Rectal smooth muscle tissue (tissue), 1 donor: Measurements from ENCODE around the gene HOXD13.

ENCODE experiments used
- H3K27ac ChIP-seq: one replicate; pipeline ENCODE4 v1.7.0; 2013; ENCODE audit warnings: low read depth, low read length, inconsistent platforms
- H3K27me3 ChIP-seq: one replicate; pipeline ENCODE4 v1.7.0; 2013; ENCODE audit warnings: low read length; ENCODE audit not compliant: control insufficient read depth, insufficient read depth
- H3K36me3 ChIP-seq: one replicate; pipeline ENCODE4 v1.7.0; 2013; ENCODE audit warnings: low read length; ENCODE audit not compliant: control insufficient read depth, insufficient read depth
- H3K4me1 ChIP-seq: one replicate; pipeline ENCODE4 v1.7.0; 2013; ENCODE audit warnings: low read length; ENCODE audit not compliant: control insufficient read depth, insufficient read depth
- H3K4me3 ChIP-seq: one replicate; pipeline ENCODE4 v1.7.0; 2013; ENCODE audit warnings: low read length
- H3K9ac ChIP-seq: one replicate; pipeline ENCODE4 v1.7.0; 2013; ENCODE audit warnings: low read length

The HOXD13 gene

DNA sequence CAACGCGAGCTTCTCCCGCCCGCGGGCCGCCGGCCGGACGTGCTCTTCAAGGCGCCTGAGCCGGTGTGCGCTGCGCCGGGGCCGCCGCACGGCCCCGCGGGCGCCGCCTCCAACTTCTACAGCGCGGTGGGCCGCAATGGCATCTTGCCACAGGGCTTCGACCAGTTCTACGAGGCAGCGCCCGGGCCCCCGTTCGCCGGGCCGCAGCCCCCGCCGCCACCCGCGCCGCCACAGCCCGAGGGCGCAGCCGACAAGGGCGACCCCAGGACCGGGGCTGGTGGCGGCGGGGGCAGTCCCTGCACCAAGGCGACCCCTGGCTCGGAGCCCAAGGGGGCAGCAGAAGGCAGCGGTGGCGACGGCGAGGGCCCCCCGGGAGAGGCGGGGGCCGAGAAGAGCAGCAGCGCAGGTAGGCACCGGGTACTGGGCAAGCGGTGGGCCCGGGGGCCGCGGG lies 15.2 kb downstream of the HOXD13 start:
- Histone ChIP-seq H3K4me3 (no peak overlapping the region), H3K4me1 (no peaks in the 10 kb centered on the region), H3K9ac (no peak overlapping the region), H3K27ac (no peak overlapping the region), H3K27me3 (peaks cover 45% of the 10 kb centered on the region), H3K36me3 (no peaks in the 10 kb centered on the region)

DNA sequence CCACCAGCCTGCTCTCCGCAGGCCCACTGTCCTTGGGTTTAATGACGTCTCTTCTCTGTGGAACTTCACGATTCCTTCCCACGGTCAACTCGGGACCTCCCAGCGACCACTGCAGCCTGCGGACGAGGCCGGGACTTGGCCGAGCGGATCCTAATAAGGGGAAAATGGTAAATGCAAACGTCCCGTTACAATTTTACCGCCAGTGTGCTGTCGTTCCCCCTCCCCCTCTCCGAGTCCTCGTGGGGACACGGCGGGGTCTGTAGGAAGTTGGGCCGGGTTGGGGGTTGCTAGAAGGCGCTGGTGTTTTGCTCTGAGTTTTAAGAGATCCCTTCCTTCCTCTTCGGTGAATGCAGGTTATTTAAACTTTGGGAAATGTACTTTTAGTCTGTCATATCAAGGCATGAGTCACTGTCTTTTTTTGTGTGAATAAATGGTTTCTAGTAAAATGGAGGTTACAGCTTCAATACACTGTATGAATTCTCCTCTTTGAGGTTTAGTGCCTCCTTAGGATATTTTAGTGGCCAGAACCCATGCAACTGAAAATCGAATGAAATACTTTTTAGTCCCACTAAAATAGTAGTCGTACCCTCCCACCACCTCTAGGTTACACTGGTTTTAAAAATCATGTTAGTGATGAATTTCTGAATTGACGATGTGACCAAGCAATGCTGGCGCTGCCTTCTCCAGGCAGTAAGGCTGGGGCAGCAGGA lies 16.8 kb downstream of the HOXD13 start:
- Histone ChIP-seq H3K9ac (no peak overlapping the region), H3K36me3 (no peaks in the 10 kb centered on the region), H3K4me1 (no peaks in the 10 kb centered on the region), H3K4me3 (no peak overlapping the region), H3K27ac (no peak overlapping the region), H3K27me3 (peaks cover 47% of the 10 kb centered on the region)

DNA sequence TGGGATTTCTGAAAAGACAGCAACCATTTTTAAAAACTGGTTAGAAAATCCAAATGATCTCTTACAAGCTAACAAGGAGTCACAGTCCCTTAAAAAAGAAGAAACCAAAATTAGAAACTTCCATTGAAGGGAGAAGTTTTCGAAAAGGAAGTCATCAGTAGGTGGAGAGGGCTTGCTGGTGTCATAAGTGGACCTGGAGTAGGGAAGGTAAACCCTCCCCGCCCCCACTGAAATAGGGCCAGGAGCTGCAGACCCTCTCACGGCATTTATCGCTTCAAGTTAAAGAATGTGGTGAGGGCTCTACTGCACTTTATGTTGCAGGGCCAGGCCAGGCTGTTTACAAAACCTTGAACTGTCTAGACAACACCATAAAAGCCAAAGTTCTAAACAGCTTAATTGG lies 17.4 kb downstream of the HOXD13 start:
- Histone ChIP-seq H3K36me3 (no peaks in the 10 kb centered on the region), H3K4me3 (no peak overlapping the region), H3K9ac (no peak overlapping the region), H3K4me1 (no peaks in the 10 kb centered on the region), H3K27ac (no peak overlapping the region), H3K27me3 (peaks cover 49% of the 10 kb centered on the region)

DNA sequence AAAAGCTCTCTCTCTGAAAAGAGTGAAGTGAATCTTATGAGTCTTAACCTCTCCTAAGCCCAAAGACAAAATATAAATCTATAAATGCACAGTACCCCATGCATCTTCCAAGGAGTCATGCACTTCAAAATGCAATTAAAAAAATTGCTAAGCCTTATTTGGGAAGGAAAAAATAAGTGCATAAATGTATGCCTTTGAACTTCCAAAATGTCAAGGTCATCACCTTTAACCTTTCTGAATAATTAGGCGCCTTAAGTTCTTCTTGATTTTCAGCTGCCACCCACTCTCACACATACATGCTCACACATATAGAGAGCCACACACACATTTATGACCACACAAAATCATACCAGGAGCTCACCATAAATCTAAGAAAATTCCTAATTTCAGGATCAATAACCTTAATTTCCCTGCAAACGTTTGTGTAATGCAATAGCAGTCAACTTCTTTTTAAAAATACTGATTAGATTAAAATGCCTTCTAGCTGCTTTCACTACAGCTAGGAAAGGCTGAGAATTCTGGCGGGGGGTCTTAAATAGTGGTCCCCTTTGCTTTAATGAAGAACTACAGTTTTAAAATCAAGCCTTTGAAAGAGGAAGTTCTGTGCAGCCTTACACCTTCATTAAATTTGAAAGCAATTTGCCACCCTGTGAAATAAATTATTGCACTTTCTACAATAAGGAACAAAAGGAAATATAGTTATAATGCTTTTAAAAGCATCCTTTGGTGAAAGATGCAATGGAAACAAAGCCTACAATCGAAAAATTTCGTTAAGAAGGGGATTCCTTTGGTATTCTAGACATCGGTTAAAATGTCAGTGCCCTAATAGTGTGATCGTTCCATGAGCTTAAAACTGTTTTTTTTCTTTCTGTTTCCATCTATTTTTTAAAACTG lies 18.1 kb downstream of the HOXD13 start:
- peaks cover 42% of the 10 kb centered on the region for H3K27me3 ChIP-seq
- H3K27ac ChIP-seq, result no peak overlapping the region
- H3K4me3 ChIP-seq, result no peak overlapping the region
- no peaks in the 10 kb centered on the region for H3K36me3 ChIP-seq
- no peak overlapping the region for H3K9ac ChIP-seq
- no peaks in the 10 kb centered on the region for H3K4me1 ChIP-seq

DNA sequence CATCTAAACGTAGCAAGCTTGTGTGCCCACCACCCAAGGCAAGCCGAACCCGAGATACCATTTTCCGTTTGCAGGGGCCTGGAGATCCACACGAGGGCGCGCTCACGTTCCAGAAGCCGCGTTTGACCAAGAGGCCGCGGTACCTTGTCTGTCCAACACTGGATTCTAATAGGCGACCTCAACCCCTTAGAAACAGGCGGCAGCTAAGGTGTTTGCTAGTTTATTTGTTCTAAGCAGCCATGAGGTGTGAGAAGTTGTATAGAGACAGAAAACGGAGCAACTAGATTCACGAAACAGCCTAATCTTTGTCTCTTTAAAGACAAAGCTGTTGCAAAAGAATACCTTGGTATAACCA lies 18.8 kb downstream of the HOXD13 start:
- H3K4me1 ChIP-seq, result no peaks in the 10 kb centered on the region
- no peak overlapping the region for H3K27ac ChIP-seq
- H3K27me3 ChIP-seq, result peaks cover 37% of the 10 kb centered on the region

DNA sequence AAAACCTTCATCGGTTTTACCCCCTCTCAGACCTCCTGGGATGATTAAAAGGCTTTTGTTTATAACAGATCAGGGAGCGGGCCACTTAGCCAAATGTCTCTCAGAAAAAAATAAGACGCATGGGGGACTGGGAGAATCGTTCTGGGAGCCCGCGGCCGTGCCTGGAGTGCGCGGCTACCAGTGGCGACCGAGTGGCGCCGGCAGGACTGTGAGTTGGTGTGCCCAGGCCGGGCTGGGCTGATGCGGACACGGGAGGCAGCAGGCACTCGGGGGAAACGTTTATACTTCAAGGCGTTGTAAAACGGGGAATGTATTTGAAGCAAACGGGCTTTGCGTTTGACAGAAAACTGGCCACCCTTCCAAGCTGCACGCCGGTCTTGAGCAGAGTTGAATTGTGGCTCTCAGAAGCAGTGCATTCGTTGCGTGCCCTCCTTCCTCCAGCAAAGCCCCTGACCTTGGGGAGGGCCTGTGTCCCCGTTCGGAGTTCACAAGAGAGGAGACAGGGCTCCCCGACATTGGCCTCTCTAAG lies 19.4 kb downstream of the HOXD13 start:
- Histone ChIP-seq H3K27me3 (peaks cover 38% of the 10 kb centered on the region), H3K36me3 (no peaks in the 10 kb centered on the region), H3K4me1 (no peaks in the 10 kb centered on the region), H3K4me3 (no peak overlapping the region), H3K27ac (no peak overlapping the region), H3K9ac (no peak overlapping the region)

More for the DNA sequence above, 18.8 kb downstream of the HOXD13 start:
- no peak overlapping the region for H3K4me3 ChIP-seq
- no peaks in the 10 kb centered on the region for H3K36me3 ChIP-seq
- H3K9ac ChIP-seq, result no peak overlapping the region

DNA sequence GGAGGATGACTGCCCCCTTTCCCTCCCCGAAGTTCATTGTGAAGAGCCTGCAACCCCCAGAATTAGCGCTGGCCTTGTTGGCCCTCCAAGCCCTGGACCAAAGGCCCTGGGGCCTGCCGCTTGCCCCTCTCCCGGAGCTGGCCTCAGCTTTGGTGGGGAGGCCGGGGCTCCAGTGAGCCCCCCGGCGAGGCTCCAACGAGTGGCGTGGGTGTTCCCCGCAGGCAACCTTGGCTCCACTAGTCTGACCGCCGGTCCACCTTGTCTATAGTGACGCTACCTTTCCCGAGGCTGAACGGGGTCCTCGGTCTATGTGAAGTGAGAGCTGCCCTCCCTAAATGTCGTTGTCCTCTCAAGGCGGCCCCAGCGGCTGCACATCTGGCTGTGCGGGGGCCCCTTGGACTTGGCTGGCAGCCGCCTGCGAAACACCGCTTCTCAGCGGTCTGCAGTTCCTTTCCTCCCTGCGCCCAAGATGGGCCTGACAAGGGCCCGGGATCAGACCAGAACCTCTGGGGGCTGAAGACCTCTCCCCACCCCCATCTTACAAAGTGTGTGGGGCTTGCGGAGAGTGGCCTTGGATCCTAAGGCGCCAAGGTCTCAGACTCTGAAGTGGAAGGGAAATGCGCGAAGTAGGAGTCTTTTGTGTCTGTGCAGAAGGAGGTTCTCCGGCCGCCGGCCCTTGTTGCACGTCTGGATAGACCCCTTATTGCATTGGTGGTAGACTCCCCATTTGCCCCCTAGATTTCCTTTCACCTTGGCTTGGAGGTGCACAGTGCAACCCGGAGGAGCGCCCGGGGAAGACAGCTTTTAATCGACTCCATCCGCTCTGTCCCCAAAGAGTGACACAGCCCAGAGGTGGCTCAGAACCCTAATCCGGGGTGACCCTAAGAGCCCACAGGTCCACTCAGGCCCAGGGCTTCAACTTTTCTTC lies 20.1 kb downstream of the HOXD13 start:
- no peaks in the 10 kb centered on the region for H3K36me3 ChIP-seq
- no peak overlapping the region for H3K27ac ChIP-seq
- H3K4me3 ChIP-seq, result no peak overlapping the region
- no peaks in the 10 kb centered on the region for H3K4me1 ChIP-seq
- peaks cover 40% of the 10 kb centered on the region for H3K27me3 ChIP-seq
- H3K9ac ChIP-seq, result no peak overlapping the region

DNA sequence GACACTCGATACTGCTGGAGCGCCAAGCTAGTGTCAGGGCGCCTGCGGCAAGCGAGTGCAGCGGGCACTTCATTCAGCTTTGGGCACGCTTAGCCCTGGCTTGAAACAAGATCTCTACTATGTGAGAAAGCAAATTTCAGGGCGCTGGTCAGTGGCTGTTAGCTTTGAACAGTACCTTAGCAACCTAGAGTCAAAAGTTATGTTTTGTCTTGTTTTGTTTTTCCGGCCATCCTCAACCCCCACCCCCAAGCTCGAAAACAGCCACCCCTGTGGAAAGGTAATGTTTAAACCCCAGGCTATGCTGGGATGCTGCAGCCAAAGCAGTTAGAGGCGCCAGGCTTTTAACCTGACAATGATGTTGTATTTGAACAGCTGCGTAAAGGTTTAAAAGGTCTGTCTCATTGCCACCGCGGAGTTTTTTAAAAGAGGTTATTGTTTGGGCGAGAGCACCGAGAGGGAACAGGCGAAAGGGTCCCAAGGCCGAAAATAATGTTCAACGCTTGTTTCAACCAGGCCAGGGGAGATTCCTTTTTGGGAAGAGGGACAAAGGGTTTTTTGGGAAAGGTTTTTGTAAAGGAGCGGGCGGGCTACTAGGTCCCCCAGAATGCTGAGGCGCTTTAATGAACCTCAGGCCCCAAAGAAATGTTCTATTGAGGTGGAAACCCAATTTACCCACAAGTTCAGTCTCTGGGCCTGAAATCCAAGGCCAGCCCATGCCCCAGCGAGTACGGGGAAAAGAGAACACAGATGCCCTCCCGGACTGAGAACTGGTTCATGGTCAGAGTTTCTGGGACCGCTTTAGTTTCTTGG lies 21.8 kb downstream of the HOXD13 start:
- Histone ChIP-seq H3K27me3 (peaks cover 42% of the 10 kb centered on the region), H3K36me3 (no peaks in the 10 kb centered on the region), H3K4me3 (no peak overlapping the region), H3K4me1 (no peaks in the 10 kb centered on the region), H3K27ac (no peak overlapping the region), H3K9ac (no peak overlapping the region)

DNA sequence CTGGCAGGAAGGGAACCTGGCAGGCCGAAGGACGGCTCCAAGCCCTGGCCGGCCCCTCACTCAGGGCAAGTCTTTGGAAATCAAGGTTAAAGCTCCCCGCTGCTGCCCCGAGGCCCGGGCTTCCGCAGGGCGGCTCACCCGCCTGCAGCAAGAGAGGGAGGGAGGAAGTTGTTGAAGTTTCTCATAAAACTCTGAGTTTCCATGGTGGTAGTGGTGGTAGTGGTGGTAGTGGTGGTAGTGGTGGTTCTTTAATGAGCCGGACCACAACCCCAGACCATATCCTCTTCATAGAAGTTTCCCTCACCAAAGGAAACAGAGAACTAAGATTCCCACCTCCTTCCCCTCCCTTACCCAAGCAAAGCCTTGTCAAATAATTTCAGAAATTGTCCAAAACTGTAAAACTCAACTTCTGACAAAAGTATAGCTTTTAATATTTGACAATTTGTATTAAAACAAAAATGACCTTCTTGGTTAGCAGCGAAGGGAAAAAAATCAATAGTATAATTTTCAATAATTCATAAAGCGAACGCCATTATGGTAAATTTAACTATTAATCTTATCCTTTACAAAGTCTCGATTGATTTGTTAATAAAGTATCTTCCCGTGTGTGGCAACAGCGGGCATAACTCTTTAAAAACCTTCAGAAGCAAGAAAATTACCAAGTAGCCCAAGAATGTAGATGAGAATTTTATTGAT lies 22.6 kb downstream of the HOXD13 start:
- no peak overlapping the region for H3K27ac ChIP-seq
- no peak overlapping the region for H3K9ac ChIP-seq
- H3K27me3 ChIP-seq, result peaks cover 35% of the 10 kb centered on the region
- no peaks in the 10 kb centered on the region for H3K4me1 ChIP-seq
- H3K36me3 ChIP-seq, result no peaks in the 10 kb centered on the region
- H3K4me3 ChIP-seq, result no peak overlapping the region

DNA sequence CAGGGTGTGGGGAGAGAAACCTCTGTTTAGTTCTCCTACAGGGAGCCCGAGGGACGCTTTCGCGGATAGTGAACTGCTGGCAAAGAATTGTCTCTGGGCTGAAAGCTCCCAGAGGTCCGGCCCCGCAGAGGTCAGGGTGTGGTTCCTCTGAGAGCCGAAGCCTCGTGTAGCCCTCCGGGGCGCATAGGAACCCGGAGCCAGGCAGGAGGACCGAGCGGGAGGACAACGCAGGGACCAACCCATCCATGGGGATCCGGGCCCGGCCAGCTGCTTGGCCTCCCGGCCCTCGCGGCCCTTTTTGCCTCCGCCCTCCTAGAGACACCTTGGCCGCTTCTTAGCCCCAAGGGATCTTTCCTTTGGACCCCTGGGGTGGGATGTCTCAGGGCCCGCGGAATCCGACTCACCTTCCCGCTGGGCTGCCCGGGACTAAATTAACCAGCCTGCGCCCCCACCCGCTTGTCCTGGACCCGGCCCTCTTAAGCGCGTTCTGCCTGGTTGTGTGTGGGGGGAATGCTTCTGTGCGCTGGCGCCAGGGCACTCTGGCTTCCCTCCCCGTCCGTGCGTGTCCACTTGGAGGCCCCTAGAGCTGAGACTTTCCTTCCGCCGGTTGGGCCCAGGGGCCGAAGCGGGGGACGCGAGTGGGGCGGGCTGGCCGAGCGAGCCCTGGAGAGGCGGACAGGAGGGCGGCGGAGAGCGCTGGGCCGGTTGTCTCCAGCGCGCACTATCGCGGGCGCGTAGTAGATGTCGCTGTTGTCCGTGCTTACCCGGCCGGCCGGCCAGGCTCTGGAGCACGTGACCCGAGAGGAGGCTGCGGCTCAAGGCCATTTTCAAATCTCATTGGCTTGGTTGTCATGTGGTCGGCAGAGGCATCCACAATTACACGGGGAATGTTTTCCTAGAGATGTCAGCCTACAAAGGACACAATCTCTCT lies 23.6 kb downstream of the HOXD13 start, which contains the start of gene HOXD10:
Gene HOXD10, plus strand, starts transcription at position 896 of the 931 bp plus-strand sequence. CDS start 56 bp downstream, outside the sequence.
- Histone ChIP-seq H3K27me3 (peaks cover 36% of the 10 kb centered on the region), H3K4me1 (no peaks in the 10 kb centered on the region), H3K36me3 (no peaks in the 10 kb centered on the region), H3K4me3 (peak within 1 kb of the TSS; percentile 36), H3K9ac (no peak within 1 kb of the TSS), H3K27ac (no peak within 1 kb of the TSS)
